HCT116 (cell line): ENCODE measurements around the gene TBC1D12. TPM values are rescaled to one million over a fixed set of nuclear protein-coding genes. Genes with fewer than 3 reads are reported as not detected.

ENCODE experiments used
- ATAC-seq: fragments of 200-7000 bp; cut with Tn5 transposase; 2 replicates; pipeline ENCODE4 v1.9.1; 2020; ENCODE audit warnings: mild to moderate bottlenecking, moderate library complexity
- BruUV-seq: library from RNA; stranded (reverse); fragments of 400-500 nt; replicated peaks from 2 replicates; lab custom pipeline; 2021; lab: Mats Ljungman, UMichigan
- CTCF ChIA-PET: fragments of 300-600 bp; sonication (Branson Sonifier 250); formaldehyde crosslinking; loops from one replicate; lab custom pipeline; 2021; ENCODE audit warnings: antibody characterized with exemption; lab: Charles Lee
- POLR2A ChIA-PET: fragments of 300-600, 350-600 bp; sonication (Branson Sonifier 250); formaldehyde crosslinking; loops from one replicate; lab custom pipeline; 2021; ENCODE audit warnings: antibody characterized with exemption; lab: Charles Lee
- RAD21 ChIA-PET, 2 experiments: fragments of 300-600 bp; sonication (Branson Sonifier 250); formaldehyde crosslinking; loops; one replicate each; lab custom pipeline; 2023; ENCODE audit warnings: low total read pairs in 2 of 2; ENCODE audit not compliant: uncharacterized antibody in 2 of 2, unreplicated experiment in 2 of 2, low non-redundant PET in 1 of 2; lab: Charles Lee
- DNase-seq: peaks from one replicate; pipeline ENCODE4 v3.0.0-alpha.2; 2010; ENCODE audit warnings: low read depth, low spot score
- H2AFZ ChIP-seq: fragments of 200-600 bp; shearing (Covaris generic), sonication (generic); 2 replicates; pipeline ENCODE4 v1.6.1; 2017; ENCODE audit warnings: low read depth, mixed run types, mixed read lengths, antibody characterized with exemption, low read length; ENCODE audit not compliant: poor library complexity, severe bottlenecking
- H3K27ac ChIP-seq: 2 replicates; pipeline ENCODE4 v1.5.1; 2012; ENCODE audit warnings: low read depth, low read length
- H3K27me3 ChIP-seq: fragments of 200-600 bp; sonication (generic); 2 replicates; pipeline ENCODE4 v1.6.1; 2016; ENCODE audit warnings: mixed run types, low read length, mixed read lengths; ENCODE audit not compliant: insufficient read depth
- H3K36me3 ChIP-seq, 2 experiments: fragments of 200-500 bp in 1 of 2; fragments of 200-600 bp in 1 of 2; sonication (Bioruptor generic) in 1 of 2; sonication (generic) in 1 of 2; 2 replicates each; pipeline versions ENCODE4 v1.5.1 to v1.6.1; 2014 to 2016; ENCODE audit warnings: low read length in 2 of 2, inconsistent platforms in 1 of 2, mixed read lengths in 1 of 2, mixed run types in 1 of 2; ENCODE audit not compliant: insufficient read depth in 2 of 2, control insufficient read depth in 1 of 2
- H3K4me1 ChIP-seq, 2 experiments: fragments of 200-600 bp in 1 of 2; sonication (generic) in 1 of 2; 2 replicates each; pipeline versions ENCODE4 v1.5.1 to v1.6.1; 2012 to 2017; ENCODE audit warnings: low read length in 2 of 2, inconsistent platforms in 1 of 2, mild to moderate bottlenecking in 1 of 2, mixed read lengths in 1 of 2, mixed run types in 1 of 2, moderate library complexity in 1 of 2; ENCODE audit not compliant: insufficient read depth in 2 of 2, control insufficient read depth in 1 of 2
- H3K4me2 ChIP-seq: fragments of 200-600 bp; sonication (generic); 2 replicates; pipeline ENCODE4 v1.6.1; 2017; ENCODE audit warnings: mixed run types, low read length, mixed read lengths
- H3K4me3 ChIP-seq, 2 experiments: fragments of 200-600 bp in 1 of 2; sonication (generic) in 1 of 2; replicated peaks in 1 of 2; 2 replicates each; pipeline ENCODE4 v1.5.1; 2011 to 2016; ENCODE audit warnings: low read length in 2 of 2, control low read depth in 1 of 2, low read depth in 1 of 2, mild to moderate bottlenecking in 1 of 2, mixed read lengths in 1 of 2, mixed run types in 1 of 2
- H3K79me2 ChIP-seq: fragments of 200-600 bp; sonication (generic); 2 replicates; pipeline ENCODE4 v1.6.1; 2017; ENCODE audit warnings: mild to moderate bottlenecking, mixed run types, low read length, moderate library complexity, mixed read lengths; ENCODE audit not compliant: insufficient read depth
- H3K9ac ChIP-seq: fragments of 200-600 bp; sonication (generic); 2 replicates; pipeline ENCODE4 v1.6.1; 2016; ENCODE audit warnings: low read length, mixed read lengths
- H3K9me2 ChIP-seq: fragments of 200-600 bp; sonication (generic), shearing (Covaris generic); 2 replicates; pipeline ENCODE4 v1.6.1; 2017; ENCODE audit warnings: mixed run types, mild to moderate bottlenecking, moderate library complexity; ENCODE audit not compliant: insufficient read depth
- H3K9me3 ChIP-seq, 2 experiments: fragments of 200-500 bp in 1 of 2; fragments of 200-600 bp in 1 of 2; sonication (Bioruptor generic) in 1 of 2; sonication (generic) in 1 of 2; 2 replicates each; pipeline ENCODE4 v1.6.1; 2014 to 2017; ENCODE audit warnings: low read length in 2 of 2, mixed read lengths in 2 of 2, inconsistent platforms in 1 of 2, low read depth in 1 of 2, mild to moderate bottlenecking in 1 of 2, mixed run types in 1 of 2, moderate library complexity in 1 of 2; ENCODE audit not compliant: control insufficient read depth in 1 of 2, insufficient read depth in 1 of 2
- H4K20me1 ChIP-seq: fragments of 200-600 bp; sonication (generic), shearing (Covaris generic); 2 replicates; pipeline ENCODE4 v1.6.1; 2017; ENCODE audit warnings: mixed run types, mild to moderate bottlenecking, moderate library complexity; ENCODE audit not compliant: insufficient read depth
- CBX3 ChIP-seq: IDR thresholded peaks from 2 replicates; pipeline ENCODE4 v1.6.1; 2012; ENCODE audit warnings: low read depth
- ELF1 ChIP-seq: IDR thresholded peaks from 2 replicates; pipeline ENCODE4 v1.6.1; 2012; ENCODE audit warnings: low read depth, borderline replicate concordance
- EZH2phosphoT487 ChIP-seq: fragments of 200-600 bp; IDR thresholded peaks from 2 replicates; pipeline ENCODE4 v1.6.1; 2018; ENCODE audit warnings: antibody characterized with exemption, borderline replicate concordance
- FOSL1 ChIP-seq: IDR thresholded peaks from 2 replicates; pipeline ENCODE4 v1.6.1; 2012; ENCODE audit warnings: low read depth
- JUND ChIP-seq: IDR thresholded peaks from 2 replicates; pipeline ENCODE4 v1.6.1; 2012
- RAD21 ChIP-seq: IDR thresholded peaks from 2 replicates; pipeline ENCODE4 v1.6.1; 2012; ENCODE audit warnings: low read depth, mild to moderate bottlenecking
- SIN3A ChIP-seq: IDR thresholded peaks from 2 replicates; pipeline ENCODE4 v1.6.1; 2012; ENCODE audit warnings: low read depth
- SP1 ChIP-seq: IDR thresholded peaks from 2 replicates; pipeline ENCODE4 v1.6.1; 2012; ENCODE audit warnings: low read depth
- SRF ChIP-seq: IDR thresholded peaks from 2 replicates; pipeline ENCODE4 v1.6.1; 2012; ENCODE audit warnings: low read depth
- TCF7L2 ChIP-seq: IDR thresholded peaks from 2 replicates; pipeline ENCODE4 v1.7.0; 2011; ENCODE audit warnings: borderline replicate concordance, inconsistent platforms; ENCODE audit not compliant: insufficient read depth, insufficient read length; ENCODE audit errors: extremely low read depth
- YY1 ChIP-seq: IDR thresholded peaks from 2 replicates; pipeline ENCODE4 v1.6.1; 2011; ENCODE audit warnings: low read length, low read depth, moderate library complexity, mild to moderate bottlenecking; ENCODE audit not compliant: insufficient replicate concordance; ENCODE audit errors: extremely low read depth
- ZNF274 ChIP-seq: fragments of 200-500 bp; sonication (Bioruptor generic); IDR thresholded peaks from 2 replicates; pipeline ENCODE4 v1.6.1; 2014; ENCODE audit warnings: mild to moderate bottlenecking, low read depth, low read length, inconsistent platforms
- intact Hi-C: fragments of 100-400 bp; cut with micrococcal nuclease; formaldehyde crosslinking; loops from 2 replicates; pipeline ENCODE4 v1.10.0; 2022
- total RNA-seq: library from RNA; stranded (reverse); gene quantifications from one replicate; pipeline ENCODE4 v1.2.1, GENCODE V29; 2021; ENCODE audit not compliant: unreplicated experiment
- TF ChIP-seq, protein P1 (sequence below), 3 experiments: fragments of 200-600 bp in 1 of 3; sonication (generic) in 1 of 3; IDR thresholded peaks in 2 of 3; conservative IDR thresholded peaks in 1 of 3; 2 replicates each; pipeline ENCODE4 v1.5.1; 2012 to 2017; ENCODE audit warnings: low read depth in 2 of 3, low read length in 2 of 3, antibody characterized with exemption in 1 of 3, borderline replicate concordance in 1 of 3, control low read depth in 1 of 3, mild to moderate bottlenecking in 1 of 3, mixed read lengths in 1 of 3, mixed run types in 1 of 3, moderate library complexity in 1 of 3; ENCODE audit not compliant: insufficient read depth in 1 of 3

Gene TBC1D12
- total RNA-seq, 1 experiment from 2014 or later, result 7.1 TPM

DNA sequence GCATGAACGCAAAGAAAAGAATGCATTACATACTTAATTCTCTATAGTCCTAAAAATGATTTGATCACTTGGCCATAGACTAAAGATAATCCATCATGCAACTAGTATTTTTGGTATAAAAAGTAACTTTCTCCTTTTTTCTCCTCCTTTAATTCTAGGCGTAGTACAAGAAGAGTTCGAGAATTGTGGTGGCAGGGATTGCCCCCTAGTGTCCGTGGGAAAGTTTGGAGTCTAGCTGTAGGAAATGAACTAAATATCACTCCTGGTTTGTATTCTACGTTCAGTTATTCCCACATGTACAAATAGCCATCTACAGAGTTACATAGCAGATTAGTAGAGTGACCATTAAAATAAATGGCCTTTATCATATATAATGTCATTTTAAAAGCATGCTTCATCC is 97.7 kb downstream of the TBC1D12 start:
- DNase-seq (no peak), ATAC-seq (peak; percentile 57; the same call in 1 of the 2 replicates)

More for the DNA sequence above, 97.7 kb downstream of the TBC1D12 start:
- Histone ChIP-seq H3K9me3 (no peaks in the 10 kb centered on the region), H3K4me3 (no peak overlapping the region), H3K4me2 (no peak overlapping the region), H3K79me2 (no peaks in the 10 kb centered on the region), H3K9ac (no peak overlapping the region), H3K27ac (no peak overlapping the region), H3K36me3 (no peaks in the 10 kb centered on the region), H3K4me1 (no peaks in the 10 kb centered on the region), H4K20me1 (no peaks in the 10 kb centered on the region), H3K27me3 (no peaks in the 10 kb centered on the region), H2AFZ (no peak overlapping the region), H3K9me2 (no peaks in the 10 kb centered on the region)
- no TSS peak for BruUV-seq
- intact Hi-C loops, result no loop called here
- ChIA-PET RAD21 (no interaction called here), POLR2A (no interaction called here), CTCF (interaction anchor here (1.3 kb wide), 1 partner anchor 11 kb away, joined by 10 read pairs; no protein-coding TSS in a partner anchor)
- peak; percentile 46 for TF ChIP-seq RAD21
- no peak for TF ChIP-seq SRF
- no peak for TF ChIP-seq EZH2phosphoT487
- TF ChIP-seq SP1, result no peak
- TF ChIP-seq, protein P1, sequence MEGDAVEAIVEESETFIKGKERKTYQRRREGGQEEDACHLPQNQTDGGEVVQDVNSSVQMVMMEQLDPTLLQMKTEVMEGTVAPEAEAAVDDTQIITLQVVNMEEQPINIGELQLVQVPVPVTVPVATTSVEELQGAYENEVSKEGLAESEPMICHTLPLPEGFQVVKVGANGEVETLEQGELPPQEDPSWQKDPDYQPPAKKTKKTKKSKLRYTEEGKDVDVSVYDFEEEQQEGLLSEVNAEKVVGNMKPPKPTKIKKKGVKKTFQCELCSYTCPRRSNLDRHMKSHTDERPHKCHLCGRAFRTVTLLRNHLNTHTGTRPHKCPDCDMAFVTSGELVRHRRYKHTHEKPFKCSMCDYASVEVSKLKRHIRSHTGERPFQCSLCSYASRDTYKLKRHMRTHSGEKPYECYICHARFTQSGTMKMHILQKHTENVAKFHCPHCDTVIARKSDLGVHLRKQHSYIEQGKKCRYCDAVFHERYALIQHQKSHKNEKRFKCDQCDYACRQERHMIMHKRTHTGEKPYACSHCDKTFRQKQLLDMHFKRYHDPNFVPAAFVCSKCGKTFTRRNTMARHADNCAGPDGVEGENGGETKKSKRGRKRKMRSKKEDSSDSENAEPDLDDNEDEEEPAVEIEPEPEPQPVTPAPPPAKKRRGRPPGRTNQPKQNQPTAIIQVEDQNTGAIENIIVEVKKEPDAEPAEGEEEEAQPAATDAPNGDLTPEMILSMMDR (IDR thresholded peaks at IDR 0.05 in 2 of 3, conservative IDR thresholded peaks at IDR 0.05 in 1 of 3; ENCODE audit: borderline replicate concordance in 1 of 3, insufficient read depth in 1 of 3, low read depth in 2 of 3, low read length in 2 of 3), result peak; percentile 8 to 74 (median 69); a peak in 4 of 6 replicates
- TF ChIP-seq JUND, result no peak
- no peak for TF ChIP-seq TCF7L2
- no peak for TF ChIP-seq SIN3A
- no peak for TF ChIP-seq YY1
- no peak for TF ChIP-seq FOSL1
- no peak for TF ChIP-seq ELF1
- no peak for TF ChIP-seq ZNF274
- TF ChIP-seq CBX3, result no peak
